Embryonic facial prominence (tissue), 1 donor: Measurements from ENCODE around the gene SMARCC1.
"Not testable (repeated sequence)": the region's sequence is repeated elsewhere in the genome, so short reads cannot be mapped to it uniquely, and the experiment has no call there.

Source experiments
- DNase-seq: peaks from one replicate; pipeline ENCODE4 v3.0.0-alpha.2; 2016; ENCODE audit errors: extremely low spot score

Gene SMARCC1

DNA sequence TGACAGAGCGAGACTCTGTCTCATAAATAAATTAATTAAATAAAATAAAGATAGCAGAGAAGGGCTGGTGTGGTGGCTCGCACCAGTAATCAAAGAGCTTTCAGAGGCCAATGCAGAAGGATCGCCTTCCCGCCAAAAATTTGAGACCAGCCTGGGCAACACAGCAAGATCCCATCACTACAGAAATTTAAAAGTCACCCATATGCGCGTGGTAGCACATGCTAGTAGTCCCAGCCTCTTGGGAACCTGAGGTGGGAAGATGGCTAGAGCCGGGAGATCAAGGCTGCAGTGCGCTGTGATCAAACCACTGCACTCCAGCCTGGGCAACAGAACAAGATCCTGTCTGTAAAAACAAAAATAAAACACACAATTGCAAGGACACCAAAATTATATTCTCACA lies 9.6 kb downstream of the SMARCC1 start:
- DNase-seq, result no peak

DNA sequence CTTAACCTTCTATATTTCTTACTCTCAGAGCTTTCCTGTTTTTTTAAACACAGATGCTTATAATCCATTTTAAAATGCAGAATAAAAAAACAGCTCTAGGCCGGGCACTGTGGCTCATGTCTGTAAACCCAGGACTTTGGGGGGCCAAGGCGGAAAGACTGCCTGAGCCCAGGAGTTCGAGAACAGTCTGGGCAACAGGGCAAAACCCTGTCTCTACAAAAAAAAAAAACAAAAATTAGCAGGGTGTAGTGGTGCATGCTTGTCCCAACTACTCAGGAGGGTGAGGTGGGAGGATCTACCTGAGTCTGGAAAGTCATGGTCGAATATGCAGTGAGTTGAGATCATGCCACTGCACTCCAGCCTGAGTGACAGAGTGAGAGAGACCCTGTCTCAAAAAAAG lies 15.5 kb downstream of the SMARCC1 start:
- no peak for DNase-seq

DNA sequence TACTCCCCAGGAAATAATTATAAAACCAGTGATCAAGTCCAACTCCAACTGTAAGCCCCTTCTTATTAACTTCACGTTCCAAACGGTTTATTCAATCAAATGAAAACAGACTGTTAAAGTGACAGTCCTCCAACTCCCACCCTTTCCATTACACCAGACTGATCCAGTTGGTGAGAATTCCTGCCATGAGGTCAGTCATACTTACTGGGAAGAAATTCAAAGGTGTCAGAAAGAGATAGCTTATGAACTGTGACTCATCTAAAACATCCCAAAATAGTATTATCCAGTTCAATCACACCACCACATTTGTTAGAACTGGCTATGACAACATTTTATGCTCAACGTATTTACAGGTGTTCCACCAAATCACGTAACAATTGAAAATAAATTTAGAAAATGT lies 19.5 kb downstream of the SMARCC1 start:
- no peak for DNase-seq

DNA sequence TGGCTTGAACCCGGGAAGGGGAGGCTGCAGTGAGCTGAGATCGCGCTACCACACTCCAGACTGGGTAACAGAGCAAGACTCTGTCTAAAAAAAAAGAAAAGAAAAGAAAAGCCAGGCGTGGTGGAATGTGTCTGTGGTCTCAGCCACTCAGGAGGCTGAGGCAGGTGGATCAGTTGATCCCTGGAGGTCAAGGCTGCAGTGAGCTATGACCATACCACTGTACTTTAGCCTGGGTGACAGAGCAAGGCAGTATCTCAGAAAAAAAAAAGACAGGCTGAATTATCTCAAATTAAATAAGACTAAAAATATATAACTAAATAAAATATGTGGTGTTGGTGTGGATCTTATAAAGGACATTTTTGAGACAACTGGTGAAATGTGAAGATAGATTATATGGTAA lies 20.6 kb downstream of the SMARCC1 start:
- DNase-seq, result no peak

DNA sequence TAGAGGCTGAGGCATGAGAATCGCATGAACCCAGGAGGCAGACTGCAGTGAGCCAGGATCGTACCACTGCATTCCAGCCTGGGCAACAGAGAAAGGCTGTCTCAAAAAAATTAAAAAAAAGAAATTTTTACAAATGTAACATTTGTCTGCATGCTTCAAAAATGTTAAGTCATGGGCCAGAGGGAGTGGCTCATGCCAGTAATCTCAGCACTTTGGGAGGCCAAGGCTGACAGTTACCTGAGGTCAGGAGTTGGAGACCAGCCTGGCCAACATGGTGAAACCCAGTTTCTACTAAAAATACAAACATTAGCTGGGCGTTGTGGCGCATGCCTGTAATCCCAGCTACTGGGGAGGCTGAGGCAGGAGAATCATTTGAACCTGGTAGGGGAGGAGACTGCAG lies 21.5 kb downstream of the SMARCC1 start:
- not testable (repeated sequence) for DNase-seq

DNA sequence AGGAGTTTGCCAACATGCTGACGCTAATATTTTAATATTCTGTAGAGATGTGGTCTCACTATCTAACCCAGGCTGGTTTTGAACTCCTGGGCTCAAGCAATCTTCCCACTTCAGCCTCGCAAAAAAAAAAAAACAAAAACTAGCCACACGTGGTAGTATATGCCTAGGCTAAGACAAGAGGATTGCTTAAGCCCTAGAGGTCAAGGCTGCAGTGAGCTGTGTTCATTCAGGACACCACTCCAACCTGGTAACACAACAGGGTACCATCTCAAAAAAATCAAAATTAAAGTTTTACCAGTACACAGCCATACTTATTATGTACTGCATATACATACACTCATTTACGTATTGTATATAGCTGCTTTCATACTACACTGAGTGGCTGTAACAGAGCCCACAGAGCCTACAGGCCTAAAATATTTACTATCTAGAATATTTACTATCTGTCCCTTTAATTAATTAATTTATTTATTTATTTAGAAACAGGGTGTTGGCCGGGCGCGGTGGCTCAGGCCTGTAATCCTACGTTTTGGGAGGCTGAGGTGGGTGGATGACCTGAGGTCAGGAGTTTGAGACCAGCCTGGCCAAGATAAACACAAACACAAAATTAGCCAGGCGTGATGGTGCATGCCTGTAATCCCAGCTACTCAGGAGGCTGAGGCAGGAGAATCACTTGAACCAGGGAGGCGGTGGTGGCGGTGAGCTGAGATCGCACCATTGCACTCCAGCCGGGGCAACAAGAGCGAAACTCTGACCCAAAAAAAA lies 23.2 kb downstream of the SMARCC1 start:
- no peak for DNase-seq

DNA sequence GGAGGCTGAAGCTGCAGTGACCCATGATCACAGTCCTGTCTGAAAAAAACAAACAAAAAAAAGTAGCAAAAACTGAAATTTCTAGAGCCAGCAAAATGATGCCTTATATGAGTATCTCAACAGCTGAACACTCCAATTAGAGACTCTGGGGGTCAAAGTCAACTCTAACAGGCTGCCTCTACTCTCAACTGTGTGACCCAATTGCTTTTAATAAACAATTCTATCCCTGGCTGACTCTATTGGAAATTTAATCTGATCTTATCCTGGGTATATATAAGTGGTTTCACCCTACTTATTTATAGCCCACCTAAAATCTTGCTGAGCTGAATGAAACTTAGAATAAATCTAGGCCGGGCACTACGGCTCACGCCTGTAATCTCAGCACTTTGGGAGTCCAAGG lies 29.0 kb downstream of the SMARCC1 start:
- no peak for DNase-seq

DNA sequence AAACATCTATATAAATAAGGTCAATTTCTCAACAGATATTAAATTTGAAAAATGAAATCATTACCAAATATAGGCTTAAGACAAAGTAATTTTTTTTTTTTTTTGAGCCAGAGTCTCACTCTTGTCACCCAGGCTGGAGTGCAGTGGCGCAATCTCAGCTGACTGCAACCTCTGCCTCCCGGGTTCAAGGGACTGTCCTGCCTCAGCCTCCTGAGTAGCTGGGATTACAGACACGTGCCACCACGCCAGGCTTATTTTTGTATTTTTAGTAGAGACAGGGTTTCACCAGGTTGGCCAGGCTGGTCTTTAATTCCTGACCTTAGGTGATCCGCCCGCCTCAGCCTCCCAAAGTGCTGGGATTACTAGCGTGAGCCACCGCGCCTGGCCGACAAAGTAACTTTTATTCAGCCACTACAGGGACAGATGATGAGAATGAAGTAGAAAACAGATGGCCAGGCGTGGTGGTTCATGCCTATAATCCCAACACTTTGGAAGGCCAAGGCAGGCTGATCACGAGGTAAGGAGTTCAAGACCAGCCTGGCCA lies 30.8 kb downstream of the SMARCC1 start:
- DNase-seq, result not testable (repeated sequence)

DNA sequence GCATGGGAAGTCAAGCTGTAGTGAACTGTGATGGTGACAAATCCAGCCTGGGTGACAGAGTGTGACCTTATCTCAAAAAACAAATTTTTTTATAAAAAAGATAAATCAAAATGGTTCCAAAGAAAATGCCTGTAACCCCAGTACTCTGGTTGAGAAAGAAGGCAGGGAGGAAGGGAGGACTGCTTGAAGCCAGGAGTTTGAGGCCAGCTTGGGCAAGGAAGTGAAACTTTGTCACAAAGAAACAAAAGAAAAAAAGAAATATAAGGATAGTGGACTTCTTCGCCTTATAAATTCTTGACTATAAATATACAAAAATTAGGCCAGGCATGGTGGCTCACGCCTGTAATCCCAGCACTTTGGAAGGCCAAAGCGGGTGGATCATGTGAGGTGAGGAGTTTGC lies 34.1 kb downstream of the SMARCC1 start:
- DNase-seq, result no peak

DNA sequence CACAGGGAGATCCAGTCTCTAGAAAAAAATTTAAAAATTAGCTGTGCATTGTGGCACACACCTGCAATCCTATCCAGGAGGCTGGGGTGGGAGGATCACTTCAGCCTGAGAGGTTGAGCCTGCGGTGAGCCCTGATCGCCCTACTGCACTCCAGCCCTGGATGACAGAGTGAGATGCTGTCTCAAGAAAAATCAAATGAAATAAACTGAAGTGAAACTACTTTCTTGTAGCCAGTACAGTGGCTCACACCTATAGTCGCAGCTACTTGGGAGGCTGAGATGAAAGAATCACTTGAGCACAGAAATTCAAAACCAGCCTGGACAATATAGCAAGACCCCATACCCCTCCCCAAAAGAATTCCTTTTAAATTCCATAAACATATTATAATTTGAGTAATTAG lies 35.4 kb downstream of the SMARCC1 start:
- DNase-seq, result no peak

DNA sequence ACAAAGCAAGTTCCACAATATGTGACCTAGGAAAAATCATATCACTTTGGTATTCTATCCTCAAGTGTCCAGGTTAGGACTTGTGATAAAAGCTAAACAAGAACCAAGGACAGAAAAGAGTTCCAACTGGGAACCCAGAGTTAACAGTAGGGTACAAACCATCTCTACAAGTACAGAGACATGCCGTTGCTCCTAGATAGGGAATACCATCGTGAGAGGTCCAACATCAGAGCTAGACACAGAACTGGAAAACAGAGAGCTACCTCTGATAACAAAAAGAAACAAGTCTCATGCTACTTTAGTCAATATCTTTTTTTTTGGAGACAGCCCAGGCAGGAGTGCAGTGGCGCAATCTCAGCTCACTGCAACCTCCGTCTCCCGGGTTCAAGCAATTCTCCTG lies 37.8 kb downstream of the SMARCC1 start:
- DNase-seq, result no peak

DNA sequence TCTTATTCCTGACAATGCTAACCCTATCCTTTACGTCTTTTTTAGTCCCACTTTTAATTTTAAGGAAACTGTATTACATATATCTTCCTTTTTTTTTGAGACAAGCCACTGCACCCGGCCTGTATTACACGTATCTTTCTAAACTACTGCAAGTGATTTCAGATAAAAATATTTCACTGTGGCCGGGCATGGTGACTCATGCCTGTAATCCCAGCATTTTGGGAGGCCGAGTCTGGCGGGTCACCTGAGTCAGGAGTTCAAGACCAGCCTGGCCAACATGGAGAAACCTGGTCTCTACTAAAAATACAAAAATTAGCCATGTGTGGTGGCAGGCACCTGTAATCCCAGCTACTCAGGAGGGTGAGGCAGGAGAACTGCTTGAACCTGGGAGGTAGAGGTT lies 38.3 kb downstream of the SMARCC1 start:
- DNase-seq, result not testable (repeated sequence)

DNA sequence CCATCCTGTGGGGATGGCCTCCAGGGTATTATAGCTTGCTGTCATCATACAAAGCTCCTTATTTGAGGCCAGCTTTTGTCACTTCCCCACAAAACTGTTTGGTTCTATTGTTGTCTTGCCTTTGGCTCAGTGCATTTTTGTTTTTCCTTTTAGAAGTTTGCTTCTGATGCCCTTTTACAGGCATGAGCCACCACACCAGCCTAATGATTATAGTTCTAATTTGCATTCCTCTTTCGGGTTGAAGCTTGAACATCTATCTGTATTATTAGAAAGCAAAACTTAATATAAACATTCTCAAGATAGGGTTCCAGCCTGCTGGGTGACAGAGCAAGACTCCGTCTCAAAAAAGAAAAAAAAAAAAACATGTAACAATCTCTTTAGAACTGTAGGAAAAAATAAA lies 39.8 kb downstream of the SMARCC1 start:
- DNase-seq, result no peak

DNA sequence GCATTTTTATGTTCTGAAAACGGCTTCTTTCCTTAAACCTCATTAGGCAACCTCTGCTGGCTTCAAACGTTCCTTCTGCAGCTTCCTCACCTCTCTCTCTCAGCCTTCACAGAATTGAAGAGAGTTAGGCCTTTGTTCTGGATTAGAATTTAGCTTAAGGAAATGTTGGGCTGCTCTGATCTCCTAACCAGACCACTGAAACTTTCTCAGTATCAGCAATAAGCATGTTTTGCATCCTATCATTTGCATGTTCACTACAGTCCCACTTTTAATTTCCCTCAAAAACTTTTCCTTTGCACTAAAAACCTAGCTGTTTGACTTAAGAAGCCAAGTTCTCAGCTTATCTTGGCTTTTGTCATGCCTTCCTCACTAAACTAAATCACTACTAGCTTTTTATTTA lies 49.5 kb downstream of the SMARCC1 start:
- no peak for DNase-seq

DNA sequence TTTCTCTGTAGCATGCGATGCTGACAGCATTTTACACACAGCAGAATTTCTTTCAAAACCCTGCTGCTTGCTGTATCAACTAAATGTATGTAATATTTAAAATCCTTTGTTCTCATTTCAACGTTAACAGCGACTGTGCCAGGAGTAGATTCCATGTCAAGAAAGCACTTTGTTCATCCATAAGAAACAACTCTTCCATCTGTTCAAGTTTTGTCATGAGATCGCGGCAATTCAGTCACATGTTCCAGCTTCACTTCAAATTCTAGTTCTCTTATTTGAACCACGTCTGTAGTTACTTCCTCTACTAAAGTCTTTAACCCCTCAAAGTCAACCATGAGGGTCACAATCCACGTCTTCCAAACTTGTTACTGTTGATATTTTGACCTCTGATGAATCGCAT lies 50.6 kb downstream of the SMARCC1 start:
- DNase-seq, result no peak

DNA sequence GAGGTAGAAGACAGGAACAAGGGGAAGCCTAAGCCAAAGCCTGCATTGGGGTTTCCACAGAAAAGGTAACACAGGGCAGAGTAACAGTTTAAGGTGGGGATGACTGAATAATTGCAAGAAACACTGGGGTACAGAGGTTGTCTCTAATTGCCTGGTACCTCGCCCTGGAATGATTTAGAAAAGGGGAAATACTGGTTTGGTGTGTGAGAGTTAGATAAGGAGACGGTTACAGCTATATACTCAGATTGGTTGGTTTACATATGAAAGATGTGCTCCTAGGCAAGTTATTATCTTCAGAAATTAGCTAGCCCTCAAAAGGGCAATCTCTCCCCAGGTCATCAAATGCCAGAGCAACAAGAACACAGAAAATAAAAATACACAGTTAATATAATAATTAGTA lies 58.8 kb downstream of the SMARCC1 start:
- no peak for DNase-seq

DNA sequence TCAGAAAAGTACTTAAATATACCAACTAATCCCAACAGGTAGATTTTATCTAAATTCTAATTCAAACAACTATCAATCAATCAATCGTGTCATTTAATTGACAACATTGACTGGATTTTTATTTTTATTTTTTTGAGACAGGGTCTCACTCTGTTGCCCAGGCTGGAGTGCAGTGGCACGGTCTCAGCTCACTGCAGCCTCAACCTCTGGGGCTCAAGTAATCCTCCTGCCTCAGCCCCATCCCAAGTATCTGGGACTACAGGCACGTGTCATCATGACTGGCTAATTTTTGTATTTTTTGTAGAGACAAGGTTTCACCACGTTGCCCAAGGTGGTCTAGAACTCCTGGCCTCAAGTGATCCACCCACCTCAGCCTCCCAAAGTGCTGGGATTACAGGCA lies 64.2 kb downstream of the SMARCC1 start:
- DNase-seq, result not testable (repeated sequence)

DNA sequence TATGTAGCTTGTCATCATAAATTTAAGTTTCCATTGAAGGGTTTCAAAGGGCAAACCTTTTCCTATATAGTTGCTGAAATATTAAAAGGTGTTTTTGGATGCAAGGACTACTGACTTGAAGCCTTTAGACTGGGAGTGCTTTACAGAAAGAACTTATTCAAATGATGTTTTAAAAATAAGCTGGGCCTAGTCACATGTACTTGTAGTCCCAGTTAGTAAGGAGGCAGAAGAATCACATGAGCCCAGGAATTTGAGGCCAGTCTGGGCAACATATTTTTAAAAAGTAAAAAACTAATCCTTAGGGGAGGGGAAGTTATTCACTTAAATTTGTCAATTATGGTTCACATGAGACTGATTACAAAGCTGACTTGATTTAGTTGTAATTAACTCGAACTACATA lies 65.0 kb downstream of the SMARCC1 start:
- DNase-seq, result no peak

DNA sequence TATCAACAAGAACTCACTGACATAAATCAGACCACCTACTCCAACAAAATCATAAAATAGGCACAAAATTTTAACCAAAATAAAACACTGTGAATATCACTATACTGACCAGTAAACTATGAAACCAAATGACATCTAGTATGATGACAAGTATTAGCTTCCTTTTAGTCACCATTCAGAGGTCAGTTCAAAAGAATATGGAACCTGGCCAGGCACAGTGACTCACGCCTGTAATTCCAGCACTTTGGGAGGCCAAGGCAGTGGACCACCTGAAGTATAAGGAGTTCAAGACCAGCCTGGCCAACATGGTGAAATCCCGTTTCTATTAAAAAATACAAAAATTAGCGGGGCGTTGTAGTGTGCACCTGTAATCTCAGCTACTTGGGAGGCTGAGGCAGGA lies 65.8 kb downstream of the SMARCC1 start:
- no peak for DNase-seq

DNA sequence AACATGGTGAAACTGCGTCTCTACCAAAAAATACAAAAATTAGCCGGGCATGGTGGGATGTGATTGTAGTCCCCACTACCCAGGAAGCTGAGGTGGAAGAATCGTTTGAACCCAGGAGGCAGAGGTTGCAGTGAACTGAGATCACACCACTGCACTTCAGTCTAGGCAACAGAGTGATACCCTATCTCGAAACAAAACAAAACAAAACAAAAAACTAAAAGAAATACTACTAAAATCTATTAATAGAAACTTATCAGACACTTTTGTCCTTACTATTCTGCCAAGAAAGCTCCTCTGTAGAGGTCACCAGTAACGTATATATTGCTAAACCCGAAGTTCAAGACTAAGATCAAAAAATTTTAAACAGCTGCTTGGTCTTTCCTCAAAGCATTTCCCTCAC lies 67.1 kb downstream of the SMARCC1 start:
- DNase-seq, result no peak

DNA sequence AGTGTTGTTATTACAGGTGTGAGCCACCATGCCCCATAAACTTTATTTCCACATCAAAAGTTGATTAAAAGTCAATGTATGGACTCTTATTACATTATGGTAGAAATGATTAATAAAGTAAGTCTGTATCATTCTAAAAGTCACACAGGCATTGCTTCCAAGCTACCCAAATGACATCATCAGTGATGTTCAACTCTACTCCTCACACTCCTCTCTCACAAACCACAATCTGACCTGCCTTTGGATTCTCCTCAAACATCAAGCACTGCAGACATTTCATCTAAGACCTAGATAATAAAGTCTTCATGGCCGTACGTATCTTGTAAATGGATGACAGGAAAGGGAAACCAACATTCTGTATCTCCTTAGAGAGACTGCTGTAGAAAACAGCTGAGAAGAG lies 68.0 kb downstream of the SMARCC1 start:
- DNase-seq, result no peak

DNA sequence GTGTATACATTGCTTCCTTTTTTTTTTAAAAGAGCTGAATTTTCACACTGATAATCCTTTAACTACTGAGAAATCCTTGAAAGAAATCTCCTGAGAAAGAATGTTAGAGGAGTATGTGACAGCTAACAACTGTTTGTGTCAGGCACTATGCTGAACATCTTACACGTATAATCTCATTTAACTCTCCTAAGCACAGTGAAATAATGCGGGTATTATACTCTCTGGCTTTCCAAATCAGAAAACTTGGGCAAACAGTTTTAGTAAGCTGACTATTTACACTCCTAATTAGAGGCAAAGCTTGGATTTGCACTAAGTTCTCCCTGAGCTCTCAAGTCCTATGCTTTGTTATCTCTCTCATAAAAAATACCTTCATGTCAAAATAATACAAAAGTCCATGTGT lies 69.3 kb downstream of the SMARCC1 start:
- DNase-seq, result no peak

DNA sequence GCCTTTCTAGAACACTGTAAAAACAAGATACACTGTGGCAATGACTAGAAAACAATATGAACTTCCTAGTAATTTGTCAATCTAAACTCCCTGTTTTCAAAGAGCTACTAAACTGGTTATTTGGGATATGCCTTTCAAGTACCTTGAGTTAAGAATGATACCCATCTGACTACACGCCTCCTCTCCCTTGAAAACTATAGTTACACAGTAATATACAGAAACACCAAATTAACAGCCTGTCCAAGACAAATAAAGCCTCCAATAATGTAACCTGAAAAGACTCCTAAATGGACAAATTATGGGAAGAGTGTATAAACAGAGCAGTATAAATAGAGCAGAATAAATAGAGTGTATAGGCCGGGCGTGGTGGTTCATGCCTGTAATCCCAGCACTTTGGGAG lies 70.1 kb downstream of the SMARCC1 start:
- no peak for DNase-seq

DNA sequence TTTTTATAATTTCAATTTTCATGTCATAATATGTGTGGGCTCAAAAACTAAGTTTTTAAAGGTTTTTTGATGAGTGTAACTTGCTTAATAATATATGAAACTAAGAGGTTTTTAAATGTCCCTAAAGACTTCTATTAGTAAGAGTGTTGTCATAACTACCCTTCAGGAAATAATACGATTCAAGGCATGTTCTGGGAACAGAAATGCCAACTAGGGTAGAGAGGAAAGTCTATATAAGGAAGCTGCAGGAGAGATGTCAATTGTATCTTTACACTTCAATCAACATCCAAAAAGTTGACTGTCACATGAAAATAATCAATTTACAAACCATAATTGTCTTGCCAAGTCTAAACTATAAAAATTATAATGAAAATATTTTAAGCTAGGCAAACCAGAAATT lies 76.3 kb downstream of the SMARCC1 start:
- DNase-seq, result no peak
